ENCODE measurements around the gene ZNF827.
"Not testable (repeated sequence)": the region's sequence is repeated elsewhere in the genome, so short reads cannot be mapped to it uniquely, and the experiment has no call there.

ZNF827 gene

GRCh38 chr4:145861336-145862318, 77.0 kb downstream of the ZNF827 start:
- no peak for DNase-seq

GRCh38 chr4:145860897-145861296, 77.7 kb downstream of the ZNF827 start:
- DNase-seq = no peak

GRCh38 chr4:145860446-145860845, 78.2 kb downstream of the ZNF827 start:
- no peak for DNase-seq

- no peak for DNase-seq
Measured at GRCh38 chr4:145859926-145860325, 78.7 kb downstream of the ZNF827 start.

- DNase-seq = no peak
Measured at GRCh38 chr4:145859426-145859825, 79.2 kb downstream of the ZNF827 start.

GRCh38 chr4:145852256-145852839, 86.3 kb downstream of the ZNF827 start:
- no peak for DNase-seq

- no peak for DNase-seq
Measured at GRCh38 chr4:145851511-145852201, 87.0 kb downstream of the ZNF827 start.

GRCh38 chr4:145847764-145848163, 90.9 kb downstream of the ZNF827 start:
- no peak for DNase-seq

GRCh38 chr4:145845118-145845517, 93.5 kb downstream of the ZNF827 start:
- DNase-seq = no peak

- no peak for DNase-seq
Measured at GRCh38 chr4:145843639-145844038, 95.0 kb downstream of the ZNF827 start.

GRCh38 chr4:145843148-145843547, 95.5 kb downstream of the ZNF827 start:
- no peak for DNase-seq

GRCh38 chr4:145842224-145842887, 96.3 kb downstream of the ZNF827 start:
- DNase-seq = no peak

GRCh38 chr4:145840801-145841200, 97.8 kb downstream of the ZNF827 start:
- no peak for DNase-seq

GRCh38 chr4:145840162-145840768, 98.4 kb downstream of the ZNF827 start:
- peak in 1 of 2 donors; percentile 49 for DNase-seq

GRCh38 chr4:145839151-145839550, 99.5 kb downstream of the ZNF827 start:
- no peak for DNase-seq

- not testable (repeated sequence) for DNase-seq
Measured at GRCh38 chr4:145832384-145832783, 106.2 kb downstream of the ZNF827 start.

GRCh38 chr4:145830699-145831098, 107.9 kb downstream of the ZNF827 start:
- DNase-seq = no peak

GRCh38 chr4:145829629-145830395, 108.8 kb downstream of the ZNF827 start:
- peak in 1 of 2 donors; percentile 18 for DNase-seq

GRCh38 chr4:145828802-145829485, 109.7 kb downstream of the ZNF827 start:
- no peak for DNase-seq

- DNase-seq = peak in 1 of 2 donors; percentile 19
Measured at GRCh38 chr4:145827885-145828284, 110.7 kb downstream of the ZNF827 start.

- no peak for DNase-seq
Measured at GRCh38 chr4:145825255-145825654, 113.4 kb downstream of the ZNF827 start.

Data from CD4-positive, alpha-beta T cell treated with Interleukin-4 for 1 hour (primary cell).